Prostate gland (tissue), 2 donors: ENCODE measurements around the gene NTM. TPM values are rescaled to one million over a fixed set of nuclear protein-coding genes. Genes with fewer than 3 reads are reported as not detected.

Experiments used
- DNase-seq: peaks from one replicate; pipeline ENCODE4 v3.0.0-alpha.2; 2019; ENCODE audit warnings: low spot score
- H3K27ac ChIP-seq, 2 donors: fragments of 200-600 bp; sonication (generic); 2 replicates each; pipeline ENCODE4 v1.5.1; 2017 to 2019
- H3K27me3 ChIP-seq: fragments of 200-600 bp; sonication (generic); replicated peaks from 2 replicates; pipeline ENCODE4 v1.5.1; 2019; ENCODE audit not compliant: insufficient read depth
- H3K36me3 ChIP-seq, 2 donors: fragments of 200-600 bp; sonication (generic); 1 replicate in 1 of 2; 2 replicates in 1 of 2; pipeline versions ENCODE4 v1.5.1 to v1.8.1; 2017 to 2019
- H3K4me1 ChIP-seq: fragments of 200-600 bp; sonication (generic); replicated peaks from 2 replicates; pipeline ENCODE4 v1.5.1; 2019
- H3K4me3 ChIP-seq, 2 donors: fragments of 200-600 bp; sonication (generic); 2 replicates each; pipeline ENCODE4 v1.5.1; 2017 to 2019
- H3K9me3 ChIP-seq: fragments of 200-600 bp; sonication (generic); 2 replicates; pipeline ENCODE4 v1.5.1; 2017
- POLR2A ChIP-seq: fragments of 450-650 bp; IDR thresholded peaks from one replicate; pipeline ENCODE4 v1.6.1; 2016; ENCODE audit warnings: antibody characterized with exemption, mild to moderate bottlenecking
- POLR2AphosphoS5 ChIP-seq: sonication (generic); formaldehyde crosslinking; IDR thresholded peaks from one replicate; pipeline ENCODE4 v1.6.1; 2017; ENCODE audit warnings: antibody characterized with exemption
- WGBS: methylation state at CpG from one replicate; pipeline ENCODE4 v1.1.5; 2018; 5-methylcytosine and 5-hydroxymethylcytosine counted together
- intact Hi-C: fragments of 100-400 bp; cut with DNase I; formaldehyde crosslinking; loops from one replicate; pipeline ENCODE4 v1.14.2; 2022
- total RNA-seq, 2 donors: library from RNA; depleted of rRNA; stranded (reverse); fragments of >200 nt; gene quantifications; one replicate each; pipeline ENCODE4 v1.1.0, GENCODE V29; 2016
- TF ChIP-seq, protein P1 (sequence below), 4 experiments: fragments of 200-600 bp in 2 of 4; fragments of 450-650 bp in 2 of 4; sonication (generic) in 2 of 4; IDR thresholded peaks; 1 replicate in 3 of 4; 2 replicates in 1 of 4; pipeline ENCODE4 v1.5.1; 2016 to 2019; ENCODE audit warnings: antibody characterized with exemption in 4 of 4, mild to moderate bottlenecking in 2 of 4, moderate library complexity in 2 of 4

Gene NTM
- total RNA-seq, 2 donors from 2014 or later, result 7.4 TPM; not detected in 1

- H3K9me3 ChIP-seq, result no peaks in the 10 kb centered on the region
- 47% methylated on average over 11 of the region's 11 CpGs for WGBS
- no peak for DNase-seq
- H3K4me1 ChIP-seq, result no peaks in the 10 kb centered on the region
- H3K36me3 ChIP-seq, result no peaks in the 10 kb centered on the region
- H3K27me3 ChIP-seq, result no peaks in the 10 kb centered on the region
- H3K27ac ChIP-seq, result no peak overlapping the region
- TF ChIP-seq, protein P1, sequence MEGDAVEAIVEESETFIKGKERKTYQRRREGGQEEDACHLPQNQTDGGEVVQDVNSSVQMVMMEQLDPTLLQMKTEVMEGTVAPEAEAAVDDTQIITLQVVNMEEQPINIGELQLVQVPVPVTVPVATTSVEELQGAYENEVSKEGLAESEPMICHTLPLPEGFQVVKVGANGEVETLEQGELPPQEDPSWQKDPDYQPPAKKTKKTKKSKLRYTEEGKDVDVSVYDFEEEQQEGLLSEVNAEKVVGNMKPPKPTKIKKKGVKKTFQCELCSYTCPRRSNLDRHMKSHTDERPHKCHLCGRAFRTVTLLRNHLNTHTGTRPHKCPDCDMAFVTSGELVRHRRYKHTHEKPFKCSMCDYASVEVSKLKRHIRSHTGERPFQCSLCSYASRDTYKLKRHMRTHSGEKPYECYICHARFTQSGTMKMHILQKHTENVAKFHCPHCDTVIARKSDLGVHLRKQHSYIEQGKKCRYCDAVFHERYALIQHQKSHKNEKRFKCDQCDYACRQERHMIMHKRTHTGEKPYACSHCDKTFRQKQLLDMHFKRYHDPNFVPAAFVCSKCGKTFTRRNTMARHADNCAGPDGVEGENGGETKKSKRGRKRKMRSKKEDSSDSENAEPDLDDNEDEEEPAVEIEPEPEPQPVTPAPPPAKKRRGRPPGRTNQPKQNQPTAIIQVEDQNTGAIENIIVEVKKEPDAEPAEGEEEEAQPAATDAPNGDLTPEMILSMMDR (IDR thresholded peaks at IDR 0.05), result no peak
- no peak for TF ChIP-seq POLR2A
- TF ChIP-seq POLR2AphosphoS5, result no peak
- no peak overlapping the region for H3K4me3 ChIP-seq
- intact Hi-C loops, result no loop called here
Observed at GRCh38 chr11:131809203-131809918, 438.9 kb downstream of the NTM start.

- H3K4me1 ChIP-seq, result no peaks in the 10 kb centered on the region
- no peaks in the 10 kb centered on the region for H3K27me3 ChIP-seq
- H3K27ac ChIP-seq, result no peak overlapping the region
- no peaks in the 10 kb centered on the region for H3K36me3 ChIP-seq
- 49% methylated on average over 3 of the region's 3 CpGs for WGBS
- intact Hi-C loops, result no loop called here
- no peak overlapping the region for H3K4me3 ChIP-seq
- no peak for DNase-seq
- TF ChIP-seq, protein P1 (IDR thresholded peaks at IDR 0.05), result no peak
- TF ChIP-seq POLR2AphosphoS5 (no peak), POLR2A (no peak)
- no peaks in the 10 kb centered on the region for H3K9me3 ChIP-seq
Observed at GRCh38 chr11:131810541-131810940, 440.1 kb downstream of the NTM start.

GRCh38 chr11:131811383-131811782 lies 441.0 kb downstream of the NTM start:
- Histone ChIP-seq H3K9me3 (no peaks in the 10 kb centered on the region), H3K36me3 (no peaks in the 10 kb centered on the region), H3K4me3 (no peak overlapping the region), H3K4me1 (no peaks in the 10 kb centered on the region), H3K27ac (no peak overlapping the region), H3K27me3 (no peaks in the 10 kb centered on the region)
- DNase-seq, result no peak
- intact Hi-C loops, result no loop called here
- WGBS, result 41% methylated on average over 3 of the region's 3 CpGs
- TF ChIP-seq, protein P1 (IDR thresholded peaks at IDR 0.05), result no peak
- no peak for TF ChIP-seq POLR2A
- no peak for TF ChIP-seq POLR2AphosphoS5

DNA sequence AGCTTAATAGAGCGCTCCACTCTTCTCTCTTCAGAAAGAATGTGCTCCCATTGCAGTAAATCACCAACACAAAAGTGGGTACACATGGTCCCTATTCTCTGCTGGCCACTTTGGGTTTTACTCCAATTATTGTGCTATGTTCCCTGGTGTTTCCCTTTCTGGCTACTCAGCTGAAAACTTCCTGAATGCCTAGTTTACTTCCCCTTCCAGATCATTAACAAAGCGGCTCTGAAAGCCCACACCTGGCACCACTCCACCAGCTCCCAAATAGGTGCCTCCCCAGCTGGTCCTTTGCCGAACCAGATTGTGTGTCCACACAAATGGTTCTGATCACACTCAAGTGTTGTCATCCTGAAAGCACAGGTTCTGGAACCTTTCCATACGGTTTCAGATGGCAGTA lies 443.7 kb downstream of the NTM start:
- H3K36me3 ChIP-seq, result no peaks in the 10 kb centered on the region
- DNase-seq, result no peak
- TF ChIP-seq POLR2AphosphoS5 (no peak), POLR2A (no peak)
- TF ChIP-seq, protein P1 (IDR thresholded peaks at IDR 0.05), result no peak
- H3K4me3 ChIP-seq, result no peak overlapping the region
- whole genome bisulfite sequencing, result 43% methylated on average over 4 of the region's 4 CpGs
- H3K4me1 ChIP-seq, result no peaks in the 10 kb centered on the region
- intact Hi-C loops, result no loop called here
- H3K27ac ChIP-seq, result no peak overlapping the region
- H3K9me3 ChIP-seq, result no peaks in the 10 kb centered on the region
- no peaks in the 10 kb centered on the region for H3K27me3 ChIP-seq

DNA sequence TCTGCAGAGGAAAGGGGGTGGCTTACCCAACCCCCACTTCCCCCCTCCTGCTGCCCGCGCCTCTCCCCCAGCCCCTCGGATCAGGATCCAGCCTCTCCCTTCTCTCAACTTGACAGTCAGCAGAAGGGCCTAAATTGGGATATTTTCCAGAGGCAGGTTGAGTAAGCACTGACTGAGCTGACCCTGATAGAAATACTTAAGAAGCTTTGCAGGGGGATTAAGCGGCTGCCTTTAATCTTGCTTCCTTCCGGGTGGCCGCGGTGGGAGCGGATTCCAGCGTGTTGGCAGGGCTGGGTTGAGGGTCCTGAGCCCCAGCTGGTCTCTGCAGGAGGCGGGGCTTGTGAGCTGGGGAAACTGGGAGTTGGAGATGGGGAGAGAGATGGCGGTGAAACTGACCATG lies 445.2 kb downstream of the NTM start:
- intact Hi-C loops, result no loop called here
- no peaks in the 10 kb centered on the region for H3K36me3 ChIP-seq
- TF ChIP-seq POLR2A (no peak), POLR2AphosphoS5 (no peak)
- TF ChIP-seq, protein P1 (IDR thresholded peaks at IDR 0.05), result no peak
- WGBS, result 61% methylated on average over 11 of the region's 11 CpGs
- H3K27me3 ChIP-seq, result no peaks in the 10 kb centered on the region
- no peaks in the 10 kb centered on the region for H3K4me1 ChIP-seq
- H3K9me3 ChIP-seq, result no peaks in the 10 kb centered on the region
- no peak for DNase-seq
- H3K27ac ChIP-seq, result no peak overlapping the region
- no peak overlapping the region for H3K4me3 ChIP-seq
